Smooth muscle cell of the brain vasculature (primary cell): Measurements from ENCODE around the gene FGD3.

ENCODE experiments used
- DNase-seq: peaks from one replicate; pipeline ENCODE4 v3.0.0-alpha.2; 2012; ENCODE audit warnings: low read depth, low spot score

Gene FGD3

DNA sequence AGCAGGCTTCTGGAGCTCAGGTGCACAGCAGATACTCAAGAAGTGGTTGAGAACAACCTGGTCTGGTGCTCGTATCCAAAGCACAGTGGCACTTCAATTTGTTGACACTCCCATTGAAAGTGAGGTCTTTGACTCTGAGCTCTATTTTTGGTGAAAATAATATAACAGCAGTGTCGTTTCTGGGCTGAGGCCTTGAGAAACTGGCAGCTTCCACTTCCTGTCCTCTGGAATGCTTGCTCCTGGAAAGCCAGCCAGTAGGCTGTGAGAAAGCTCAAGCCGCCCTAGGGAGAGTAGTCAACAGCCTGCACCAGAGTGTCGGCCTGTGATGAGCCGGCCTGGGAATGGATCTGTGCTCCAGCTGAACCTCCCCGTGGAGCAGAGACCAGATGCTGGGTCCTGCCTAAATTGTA is 104.4 kb downstream of the FGD3 start:
- no peak for DNase-seq

DNA sequence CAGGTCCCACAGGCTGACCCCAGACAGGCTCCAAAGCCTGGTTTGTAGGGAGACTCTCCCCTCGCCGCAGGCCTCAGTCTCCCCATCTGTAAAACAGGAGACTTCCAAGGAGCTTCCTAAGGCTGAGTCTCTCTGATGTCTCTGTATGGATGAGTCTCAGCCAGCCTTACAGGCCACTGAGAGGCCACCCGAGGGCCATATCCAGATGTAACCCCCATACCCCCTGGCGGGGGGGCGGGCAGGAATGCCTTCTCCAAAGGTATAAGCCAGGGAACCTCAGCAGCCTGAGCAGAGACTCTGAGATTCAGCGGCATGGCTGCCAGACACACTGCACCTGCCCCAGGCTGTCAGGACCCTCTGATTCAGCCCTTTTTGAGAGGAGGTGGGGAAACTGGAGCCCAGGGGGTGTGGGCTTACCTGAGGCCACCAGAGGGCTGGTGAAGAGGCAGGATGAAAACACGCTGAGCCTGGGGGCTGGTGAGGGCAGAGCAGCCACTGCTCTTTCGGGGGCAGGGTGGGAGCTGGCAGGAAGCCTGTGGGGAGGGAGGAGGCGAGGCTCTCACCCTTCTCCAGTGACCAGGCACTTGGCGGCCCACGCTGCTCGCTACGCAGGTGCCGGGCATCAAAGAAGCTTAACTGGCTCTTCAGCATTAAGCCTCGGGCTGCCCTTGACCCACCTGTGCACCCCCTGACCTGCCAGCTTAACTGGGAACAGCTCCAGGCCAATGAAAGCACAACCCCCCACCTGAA is 105.6 kb downstream of the FGD3 start:
- DNase-seq = no peak

DNA sequence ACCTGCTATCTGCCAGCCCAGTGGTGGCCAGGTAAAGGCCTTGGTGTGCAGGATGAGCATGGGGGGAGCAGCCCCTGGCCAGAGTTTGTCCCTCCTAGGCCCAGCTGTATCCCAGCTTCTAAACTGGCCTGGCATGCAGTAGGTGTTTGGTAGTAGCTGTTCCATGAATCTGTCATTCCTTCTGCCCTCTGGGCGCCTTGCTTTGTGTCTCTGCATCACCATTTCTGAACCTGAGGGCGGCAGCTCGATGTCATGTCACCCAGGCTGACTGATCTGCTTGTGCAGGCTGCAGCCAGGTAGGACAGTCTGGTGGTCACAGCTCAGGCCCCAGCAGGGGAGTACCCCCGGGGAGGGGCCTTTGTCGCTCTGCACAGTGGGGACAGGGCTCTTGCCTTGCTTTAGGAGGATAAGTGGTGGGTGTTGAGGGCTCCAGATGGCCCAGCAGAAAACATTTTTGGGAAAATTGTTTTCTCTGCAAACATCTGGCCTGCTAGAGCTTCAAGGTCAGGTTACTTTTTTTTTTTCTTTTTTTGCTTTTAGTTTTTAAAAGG is 106.5 kb downstream of the FGD3 start:
- DNase-seq = no peak

DNA sequence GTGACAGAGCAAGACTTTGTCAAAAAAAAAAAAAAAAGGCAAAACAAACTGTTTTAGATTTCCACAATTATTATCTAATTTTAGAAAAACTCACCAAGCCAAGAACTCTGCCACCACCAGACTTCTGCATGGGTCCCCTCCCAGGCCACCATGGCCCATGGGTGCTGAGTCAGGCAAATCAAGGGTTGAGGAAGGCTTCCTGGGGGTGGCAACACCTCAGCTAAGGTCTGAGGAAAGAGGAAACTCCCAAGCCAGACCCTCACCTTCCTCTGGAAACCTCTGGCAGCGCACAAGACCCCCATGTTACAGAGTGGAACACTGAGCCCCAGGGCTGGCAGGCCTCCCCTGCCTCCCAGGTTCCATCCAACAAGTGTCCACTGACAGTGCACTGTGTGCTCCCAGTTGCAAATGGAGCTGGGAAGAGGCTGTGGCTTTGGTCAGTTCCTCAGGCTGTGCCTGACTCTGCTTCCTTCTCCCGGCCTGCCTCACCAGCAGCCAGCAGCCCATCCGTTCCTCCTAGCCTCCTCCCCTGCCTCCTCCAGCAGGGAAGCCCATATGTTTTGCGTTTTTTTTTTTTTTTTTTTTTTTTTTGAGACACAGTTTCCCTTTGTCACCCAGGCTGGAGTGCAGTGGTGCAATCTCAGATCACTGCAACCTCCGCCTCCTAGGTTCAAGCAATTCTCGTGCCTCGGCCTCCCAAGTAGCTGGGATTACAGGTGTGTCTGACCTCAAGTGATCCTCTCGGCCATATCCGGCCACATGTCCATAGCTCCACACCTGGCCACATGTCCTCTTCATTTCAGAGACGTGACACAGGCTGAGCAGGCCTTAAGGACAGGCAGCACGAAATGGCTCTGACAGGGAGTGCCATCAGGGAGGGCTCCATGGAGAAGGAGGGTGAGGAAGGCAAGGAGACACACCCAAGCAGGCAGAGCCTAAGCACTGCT is 107.7 kb downstream of the FGD3 start:
- no peak for DNase-seq

DNA sequence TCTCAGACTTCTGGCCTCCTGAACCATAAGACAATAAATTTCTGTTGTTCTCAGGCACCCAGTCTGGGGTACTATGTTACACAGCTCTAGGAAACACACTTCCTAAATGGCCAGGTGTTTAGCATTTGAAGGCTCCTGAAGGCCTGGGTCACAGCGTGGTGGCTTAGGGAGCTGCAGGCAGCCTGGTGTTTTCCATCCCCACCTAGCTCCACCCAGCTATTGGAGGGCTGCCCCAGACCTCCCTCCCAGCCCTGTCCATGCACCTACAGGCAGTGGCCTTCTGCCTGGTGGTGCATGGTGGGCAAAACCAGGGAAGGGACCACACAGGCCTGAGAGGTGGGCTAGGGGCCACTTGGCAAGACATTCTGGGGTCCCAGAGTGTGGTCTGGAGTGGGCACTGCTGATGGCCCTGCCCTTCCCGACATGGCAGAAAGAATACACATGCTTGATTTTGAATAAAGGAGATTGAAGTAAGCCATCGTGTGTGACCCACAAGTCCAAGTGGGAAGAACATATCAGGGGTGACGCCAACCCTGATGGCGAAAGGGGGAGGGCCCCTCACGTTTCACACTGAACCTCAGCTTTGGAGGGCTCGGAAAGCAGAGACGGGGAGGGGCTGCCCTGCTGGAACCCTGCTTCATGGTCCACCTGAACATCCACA is 109.8 kb downstream of the FGD3 start:
- no peak for DNase-seq

DNA sequence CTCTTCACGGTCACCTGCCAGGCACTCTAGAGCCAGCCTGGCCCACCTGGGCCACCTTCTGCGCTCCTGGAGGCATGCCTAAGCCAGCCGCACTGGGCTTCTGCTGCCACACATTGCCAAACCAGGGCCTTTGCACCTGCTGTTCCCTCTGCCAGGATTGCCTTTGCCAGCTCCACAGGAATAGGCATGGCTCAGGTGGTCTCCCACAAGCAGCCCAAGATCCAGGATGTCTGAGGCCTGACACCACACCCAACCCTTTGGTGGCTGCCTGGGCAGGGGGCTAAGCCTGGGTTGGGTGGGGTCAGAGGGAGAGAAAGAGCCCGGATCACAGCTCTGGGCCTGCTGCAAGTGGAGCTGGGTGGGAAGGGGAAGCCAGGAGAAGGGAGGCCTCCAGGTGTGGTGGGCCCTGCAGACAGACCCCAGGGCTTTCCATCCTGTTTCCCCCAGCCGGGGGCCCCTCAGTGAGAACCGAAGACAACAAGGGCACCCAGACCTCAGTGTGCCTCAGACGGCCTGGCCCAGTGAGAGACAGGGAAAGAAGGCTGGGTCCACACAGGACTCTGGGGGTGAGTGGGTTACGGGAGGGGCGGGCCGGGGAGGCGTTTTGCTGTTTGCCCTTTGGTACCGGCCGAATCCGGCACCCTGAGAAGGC is 110.5 kb downstream of the FGD3 start:
- no peak for DNase-seq

DNA sequence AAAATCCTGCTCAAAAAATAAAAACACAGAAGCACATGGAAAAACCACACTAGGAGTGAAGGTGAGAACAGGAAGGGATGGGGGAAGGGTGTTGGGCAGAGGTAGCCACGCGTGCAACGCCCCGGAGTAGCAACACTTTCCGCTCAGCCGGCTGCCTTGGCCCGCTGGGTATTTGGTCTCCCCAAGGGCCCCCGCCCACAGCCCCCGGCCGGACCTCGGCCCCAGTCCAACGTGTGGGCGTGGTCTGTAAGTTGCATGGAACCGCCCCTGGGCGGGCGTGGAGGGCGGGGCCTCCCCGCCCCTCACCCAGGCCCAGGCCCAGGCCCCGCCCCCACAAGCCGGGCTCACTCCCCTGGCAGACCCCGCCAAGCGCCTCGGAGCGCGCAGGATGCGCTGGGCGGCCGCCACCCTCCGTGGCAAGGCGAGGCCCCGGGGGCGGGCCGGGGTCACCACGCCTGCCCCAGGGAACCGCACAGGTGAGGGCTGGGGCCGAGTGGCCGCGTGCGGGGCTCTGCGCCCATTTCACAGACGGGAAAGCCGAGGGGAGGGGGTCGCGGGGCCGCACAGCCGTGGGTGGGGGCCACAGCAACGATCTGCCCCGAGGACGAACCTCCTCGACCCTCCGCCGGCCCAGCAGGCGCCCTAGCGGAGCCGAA is 111.2 kb downstream of the FGD3 start, which contains the start of gene SUSD3:
Gene SUSD3, plus strand, starts transcription at position 347 of the 656 bp plus-strand sequence. Its CDS starts 42 bp downstream, at position 389.
- DNase-seq = no peak

DNA sequence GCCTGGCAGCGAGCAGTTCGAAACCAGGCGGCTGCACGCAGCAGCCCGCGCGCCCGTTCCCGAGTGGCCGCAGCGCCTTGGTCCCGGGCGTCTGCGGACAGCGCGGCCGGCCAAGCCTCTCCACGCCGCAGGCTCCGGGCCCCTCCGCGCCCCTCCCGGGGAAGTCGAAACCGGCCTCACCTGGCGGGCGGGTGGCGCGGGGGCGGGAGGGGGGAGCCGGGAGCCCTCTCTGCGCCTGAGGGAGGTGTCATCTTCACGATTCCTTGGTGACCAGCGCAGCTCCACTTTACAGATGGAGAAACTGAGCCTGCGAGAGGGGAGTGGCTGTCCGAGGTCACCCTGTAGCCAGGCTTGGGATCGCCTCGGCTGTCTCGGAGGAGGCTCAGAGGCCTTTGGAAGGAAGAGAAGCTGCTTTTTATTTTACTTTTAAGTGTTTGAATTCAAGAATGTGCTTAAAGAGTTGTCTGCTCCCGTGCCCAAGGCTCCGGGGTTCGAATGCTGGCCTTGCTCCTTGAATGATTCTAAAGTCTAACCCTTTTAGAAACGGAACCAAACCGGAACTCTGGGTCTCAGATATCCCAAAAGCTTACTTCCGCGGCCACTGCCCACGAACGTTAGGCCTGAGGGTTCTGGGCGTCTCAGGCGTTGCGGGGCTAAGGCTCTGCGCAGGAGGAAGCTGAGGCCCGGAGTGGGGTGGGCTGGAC is 111.8 kb downstream of the FGD3 start:
- DNase-seq = no peak

DNA sequence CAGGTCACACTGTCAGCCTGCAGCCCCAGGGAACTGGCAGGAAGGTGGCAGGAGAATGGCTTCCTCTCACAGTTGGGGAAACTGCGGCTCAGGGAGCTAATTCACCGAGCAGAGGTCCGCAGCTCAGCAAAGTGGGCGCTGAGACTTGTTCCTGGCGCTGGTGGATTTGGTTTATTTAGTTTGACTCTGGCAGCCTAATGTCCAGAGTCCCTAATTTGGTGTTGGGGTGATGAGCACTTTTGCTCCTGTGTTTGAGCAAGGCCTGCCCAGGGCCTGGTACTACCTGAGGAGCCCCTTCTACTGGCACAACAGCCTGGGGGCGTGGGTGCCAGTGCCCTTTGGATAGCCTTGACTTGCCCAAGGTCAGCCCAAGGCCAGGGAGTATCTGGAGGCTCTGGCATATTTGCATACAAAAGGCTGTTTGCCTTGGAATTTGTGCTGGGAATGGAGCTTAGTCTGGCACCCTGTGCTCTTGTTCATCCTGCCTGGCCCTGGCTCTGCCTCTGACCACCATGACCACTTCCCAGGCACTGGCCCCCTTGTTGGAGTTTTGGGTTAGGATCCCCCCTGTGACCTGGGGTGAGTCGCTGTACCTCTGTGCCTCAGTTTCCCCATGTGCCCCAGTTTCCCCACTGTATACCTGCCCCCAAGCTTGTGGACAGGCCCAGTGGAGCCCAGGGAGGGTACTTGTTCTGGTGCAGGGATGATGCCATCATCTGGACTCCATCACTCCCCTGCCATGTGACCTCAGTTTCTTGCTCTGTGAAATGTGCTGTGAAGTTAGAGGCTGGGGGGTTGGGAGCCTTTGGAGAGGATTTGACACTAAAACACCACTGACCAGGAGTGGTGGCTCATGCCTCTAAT is 112.6 kb downstream of the FGD3 start:
- DNase-seq = no peak

DNA sequence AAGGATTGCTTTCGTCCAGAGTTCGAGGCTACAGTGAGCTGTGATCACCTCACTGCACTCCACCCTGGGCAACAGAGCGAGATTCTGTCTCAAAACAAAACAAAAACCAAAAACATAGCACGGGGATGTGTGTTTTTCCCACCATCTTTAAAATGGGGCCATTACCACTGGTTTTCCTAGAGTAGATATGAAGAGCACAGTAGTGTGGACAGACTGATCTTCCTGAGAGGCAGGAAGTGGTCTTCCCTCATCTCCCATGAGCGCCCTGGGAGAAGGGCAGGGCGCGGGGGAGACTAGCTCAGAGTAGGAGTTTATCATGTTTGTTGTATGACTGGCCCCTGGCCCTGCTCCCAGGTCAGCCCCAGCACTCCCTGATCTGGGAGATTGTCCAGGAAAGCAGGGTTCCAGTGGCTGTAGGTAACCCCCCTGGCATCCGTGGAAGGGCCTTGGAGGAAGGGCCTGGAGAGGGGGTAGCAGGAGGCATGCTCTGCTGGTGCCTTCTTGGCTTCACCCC is 113.5 kb downstream of the FGD3 start:
- no peak for DNase-seq

DNA sequence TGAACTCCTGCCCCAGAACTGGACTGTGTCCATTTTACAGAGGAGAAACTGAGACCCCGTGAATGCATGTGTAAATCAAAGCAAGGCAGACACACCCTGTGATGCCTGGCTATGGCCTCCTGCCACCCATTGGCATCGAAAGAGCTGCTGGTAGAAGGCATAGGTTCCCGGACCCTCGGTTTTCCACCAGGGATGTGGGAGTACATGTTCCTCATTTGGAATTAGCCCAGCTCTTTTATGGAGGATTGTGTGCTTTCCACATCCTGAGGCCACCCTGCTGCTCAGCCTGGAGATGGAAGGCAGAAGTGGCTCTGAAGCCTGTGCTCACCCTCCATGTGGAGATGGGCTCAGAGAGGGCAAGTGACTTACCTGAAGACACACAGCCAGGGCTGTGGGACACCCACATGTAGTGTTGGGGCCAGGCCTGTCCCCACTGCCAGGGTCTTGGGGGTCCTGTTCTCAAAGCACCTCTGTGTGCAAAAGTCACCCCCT is 114.0 kb downstream of the FGD3 start:
- DNase-seq = no peak

DNA sequence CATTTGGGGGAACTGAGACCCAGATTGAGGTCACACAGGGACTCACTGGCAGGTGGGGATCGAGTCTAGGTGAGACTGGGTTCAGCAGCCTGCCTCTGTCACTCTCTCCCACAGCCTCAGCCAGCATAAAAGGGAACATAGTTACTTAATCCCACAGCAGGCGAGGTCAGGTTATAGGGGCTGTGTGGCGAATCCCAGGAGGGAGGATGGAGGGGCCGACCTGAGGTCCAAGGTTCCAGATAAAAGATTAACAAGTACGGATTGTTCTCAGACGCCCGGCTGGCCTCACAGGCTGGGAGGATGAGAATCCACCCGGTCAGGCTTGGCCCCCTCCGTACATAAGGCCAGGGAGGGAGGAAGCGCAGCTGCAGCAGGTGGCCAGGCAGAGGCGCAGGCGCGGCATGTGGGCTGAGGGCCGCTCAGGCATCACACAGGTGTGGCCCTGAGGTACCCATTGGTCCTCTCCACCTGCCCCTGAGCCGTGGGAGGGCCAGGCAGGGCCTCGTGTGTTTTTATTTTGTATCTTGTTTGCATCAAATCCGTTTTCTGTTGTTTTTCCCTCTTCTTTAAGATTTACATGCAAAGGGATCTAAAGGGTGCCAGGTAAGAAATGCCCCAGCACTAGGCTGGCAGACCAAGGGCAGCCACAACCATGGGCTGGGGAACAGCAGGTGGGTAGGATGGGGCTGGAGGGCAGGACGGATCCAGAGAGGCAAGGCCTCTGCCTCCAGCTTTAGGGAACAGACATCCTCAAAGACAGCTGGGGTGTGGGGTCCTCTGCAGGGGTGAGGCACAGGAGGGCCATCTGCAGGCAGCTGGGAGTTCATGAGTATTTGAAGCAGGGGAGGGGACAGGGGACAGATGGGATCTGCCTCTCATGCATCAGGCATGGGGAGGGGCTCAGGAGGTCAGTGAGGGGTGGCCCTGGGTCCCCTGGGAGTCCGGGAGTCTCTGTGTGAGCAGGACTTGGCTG is 114.8 kb downstream of the FGD3 start:
- no peak for DNase-seq

DNA sequence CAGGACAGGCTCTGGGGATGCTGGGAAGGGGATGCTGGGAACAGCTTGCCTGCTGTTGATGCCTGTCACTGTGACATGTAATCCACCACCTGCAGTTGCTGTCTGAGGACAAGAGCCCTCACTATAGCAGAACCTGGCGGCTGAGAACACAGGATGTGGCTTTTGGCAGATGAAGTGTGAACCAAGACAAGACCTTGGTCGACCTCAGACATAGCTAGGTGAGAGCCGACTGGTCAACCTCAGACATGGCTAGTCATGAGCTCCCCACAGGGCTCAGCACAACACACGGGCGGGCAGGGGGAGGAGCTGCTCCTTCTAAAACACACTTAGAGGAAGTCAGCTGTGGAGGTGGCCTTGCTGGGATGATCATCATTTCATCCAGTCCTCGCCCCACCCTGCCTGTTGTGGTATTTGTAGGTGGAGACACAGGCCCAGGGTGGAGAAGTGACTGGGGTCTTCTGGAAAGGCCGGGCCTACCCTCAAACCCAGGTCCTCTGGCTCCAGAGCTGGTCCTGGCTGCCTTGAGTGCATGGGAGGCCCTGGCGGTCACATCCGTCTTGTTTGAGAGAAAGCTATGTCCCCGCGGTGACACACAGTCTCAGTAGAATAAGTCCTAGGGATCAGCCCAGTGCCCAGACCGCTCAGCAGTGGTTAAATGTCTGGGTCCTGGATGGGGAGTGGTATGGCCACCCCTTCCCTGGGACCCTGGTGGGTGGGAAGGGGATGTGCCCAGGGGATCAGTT is 117.2 kb downstream of the FGD3 start:
- no peak for DNase-seq

DNA sequence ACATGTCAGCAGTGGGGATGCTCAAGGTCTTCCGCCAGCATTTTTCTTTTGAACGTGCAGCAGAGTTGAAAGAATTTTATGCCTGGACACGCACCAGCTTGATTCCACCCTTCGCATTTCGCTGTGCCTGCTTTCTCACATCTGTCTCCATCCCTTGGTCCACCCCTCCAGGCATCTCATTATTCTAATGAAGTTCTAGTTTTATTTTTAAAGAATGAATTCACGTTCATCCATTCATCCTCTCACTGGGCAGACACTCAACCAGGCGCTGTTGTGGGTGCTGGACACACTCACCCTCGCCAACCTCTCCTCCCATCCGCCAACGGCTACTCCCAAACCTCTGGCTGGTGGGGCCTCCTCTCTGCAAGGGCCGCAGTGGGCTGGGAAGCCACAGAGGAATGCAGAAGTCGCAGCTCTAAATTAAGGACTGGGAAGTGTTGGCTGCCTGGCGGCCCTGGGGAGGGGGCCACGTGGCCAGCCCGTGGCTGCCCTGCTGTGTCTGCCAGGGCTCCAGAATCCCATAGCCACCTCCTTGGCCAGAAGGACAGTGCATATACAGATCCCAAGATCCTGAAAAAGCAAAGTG is 117.9 kb downstream of the FGD3 start:
- DNase-seq = no peak

DNA sequence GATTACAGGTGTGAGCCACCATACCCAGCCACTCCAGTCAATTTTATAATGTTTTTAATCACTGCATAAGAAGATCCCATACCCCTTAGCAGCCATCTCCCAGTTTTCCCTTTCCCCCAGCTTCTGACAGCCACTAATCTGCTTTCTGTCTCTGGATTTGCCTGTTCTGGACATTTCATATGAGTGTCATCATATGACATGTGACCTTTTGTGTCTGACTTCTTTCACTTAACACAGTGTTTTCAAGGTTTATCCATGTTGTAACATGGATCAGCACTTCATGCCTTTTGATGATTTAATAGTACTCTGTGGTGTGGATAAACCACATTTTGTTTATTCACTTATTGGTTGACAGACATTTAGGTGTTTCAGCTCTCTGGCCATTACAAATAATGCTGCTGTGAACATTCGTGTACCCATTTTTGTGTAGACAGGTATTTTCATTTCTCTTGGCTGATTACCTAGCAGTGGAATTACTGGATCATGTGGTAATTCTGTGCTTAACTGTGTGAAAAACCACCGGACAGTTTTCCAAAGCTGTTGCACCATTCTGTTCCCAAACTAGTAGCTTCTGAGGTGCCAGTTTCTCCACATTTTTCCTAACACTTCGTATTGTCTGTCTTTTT is 119.8 kb downstream of the FGD3 start:
- no peak for DNase-seq

DNA sequence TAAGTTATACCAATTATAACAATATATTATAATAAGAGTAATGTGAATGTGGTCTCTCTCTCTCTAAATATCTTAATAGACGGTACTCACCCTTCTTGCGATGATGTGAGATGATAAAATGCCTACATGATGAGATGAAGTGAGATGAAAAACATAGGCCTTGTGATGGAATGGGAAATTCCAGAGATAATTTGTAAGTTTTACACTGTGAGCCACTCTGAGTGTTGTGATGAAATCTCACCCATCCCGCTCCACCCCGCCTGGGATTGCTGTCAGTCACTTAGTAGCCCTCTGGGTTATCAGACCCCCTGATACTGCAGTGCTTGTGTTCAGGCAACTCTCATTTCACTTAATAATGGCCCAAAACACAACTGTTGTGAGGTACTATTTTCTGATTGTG is 121.6 kb downstream of the FGD3 start:
- no peak for DNase-seq
